Fibroblast of lung (primary cell): ENCODE results near the gene FBLN7. TPM values are rescaled to one million over a fixed set of nuclear protein-coding genes. Genes with fewer than 3 reads are reported as not detected.

Experiments
- DNase-seq, 2 donors: peaks; one replicate each; pipeline versions ENCODE4 v3.0.0 to v3.0.0-alpha.2; 2010; ENCODE audit warnings: low read depth in 2 of 2
- H2AFZ ChIP-seq: 2 replicates; pipeline ENCODE4 v1.5.1; 2012; ENCODE audit warnings: low read length, control low read depth, inconsistent platforms
- H3K27ac ChIP-seq: 2 replicates; pipeline ENCODE4 v1.5.1; 2011; ENCODE audit warnings: low read length, control low read depth; ENCODE audit not compliant: insufficient read depth
- H3K27me3 ChIP-seq: 2 replicates; pipeline ENCODE4 v1.5.1; 2011; ENCODE audit warnings: mild to moderate bottlenecking, low read length; ENCODE audit not compliant: control insufficient read depth, insufficient read depth
- H3K36me3 ChIP-seq: 2 replicates; pipeline ENCODE4 v1.5.1; 2011; ENCODE audit warnings: low read length; ENCODE audit not compliant: control insufficient read depth, insufficient read depth
- H3K4me1 ChIP-seq: 2 replicates; pipeline ENCODE4 v1.5.1; 2011; ENCODE audit warnings: low read length; ENCODE audit not compliant: control insufficient read depth, insufficient read depth; ENCODE audit errors: extremely low read depth
- H3K4me2 ChIP-seq: 2 replicates; pipeline ENCODE4 v1.5.1; 2011; ENCODE audit warnings: low read length, control low read depth; ENCODE audit not compliant: insufficient read depth; ENCODE audit errors: extremely low read depth
- H3K4me3 ChIP-seq, 4 experiments: fragments of 200-600 bp in 1 of 4; sonication (generic) in 1 of 4; replicated peaks in 1 of 4; 2 replicates each; pipeline ENCODE4 v1.5.1; 2011 to 2016; ENCODE audit warnings: low read length in 4 of 4, low read depth in 3 of 4, mild to moderate bottlenecking in 3 of 4, control low read depth in 2 of 4, inconsistent platforms in 1 of 4, mixed read lengths in 1 of 4; ENCODE audit not compliant: insufficient read depth in 1 of 4; ENCODE audit errors: control extremely low read depth in 1 of 4
- H3K79me2 ChIP-seq: 2 replicates; pipeline ENCODE4 v1.5.1; 2012; ENCODE audit warnings: mild to moderate bottlenecking, low read length, inconsistent platforms; ENCODE audit not compliant: control insufficient read depth, insufficient read depth
- H3K9ac ChIP-seq: 2 replicates; pipeline ENCODE4 v1.5.1; 2011; ENCODE audit warnings: mild to moderate bottlenecking, low read length, control low read depth; ENCODE audit not compliant: insufficient read depth
- H3K9me3 ChIP-seq: 2 replicates; pipeline ENCODE4 v1.5.1; 2012; ENCODE audit warnings: low read depth, low read length; ENCODE audit not compliant: control insufficient read depth, insufficient read depth
- H4K20me1 ChIP-seq: 2 replicates; pipeline ENCODE4 v1.5.1; 2011; ENCODE audit warnings: low read length; ENCODE audit not compliant: control insufficient read depth, insufficient read depth; ENCODE audit errors: extremely low read depth
- CTCF ChIP-seq, 2 donors: IDR thresholded peaks in 1 of 2; conservative IDR thresholded peaks in 1 of 2; 1 replicate in 1 of 2; 2 replicates in 1 of 2; pipeline ENCODE4 v1.5.1; 2011 to 2012; ENCODE audit warnings: low read length in 2 of 2, control low read depth in 1 of 2, inconsistent platforms in 1 of 2, low read depth in 1 of 2, mild to moderate bottlenecking in 1 of 2
- EZH2 ChIP-seq: IDR thresholded peaks from 2 replicates; pipeline ENCODE4 v1.5.1; 2012; ENCODE audit warnings: low read length, control low read depth, mild to moderate bottlenecking; ENCODE audit errors: missing control alignments
- polyA plus RNA-seq, 2 donors: library from polyadenylated mRNA; depleted of rRNA in 1 of 2; stranded (reverse) in 1 of 2; unstranded in 1 of 2; fragments of >200 nt; gene quantifications; 2 replicates each; pipeline ENCODE4 v1.2.1, GENCODE V29; 2011 to 2012; ENCODE audit warnings: missing spikeins in 1 of 2
- total RNA-seq: library from RNA; depleted of rRNA; stranded (reverse); fragments of >200 nt; gene quantifications from 2 replicates; pipeline ENCODE4 v1.2.1, GENCODE V29; 2014

Gene FBLN7
- total and polyA plus RNA-seq, 2 donors (not counting 1 experiment from before 2014, with no cell fraction given), result 0.99 to 4.6 TPM

- Histone ChIP-seq H2AFZ (no peak overlapping the region), H3K9ac (no peak overlapping the region), H3K27ac (no peak overlapping the region), H4K20me1 (no peaks in the 10 kb centered on the region), H3K4me3 (no peak overlapping the region), H3K27me3 (no peaks in the 10 kb centered on the region), H3K4me1 (no peaks in the 10 kb centered on the region), H3K79me2 (no peaks in the 10 kb centered on the region), H3K4me2 (no peak overlapping the region), H3K9me3 (no peaks in the 10 kb centered on the region), H3K36me3 (no peaks in the 10 kb centered on the region)
- no peak for TF ChIP-seq EZH2
- no peak for TF ChIP-seq CTCF (conservative IDR thresholded peaks at IDR 0.05 in 1 of 2, IDR thresholded peaks at IDR 0.05 in 1 of 2; ENCODE audit: low read depth in 1 of 2, low read length in 2 of 2)
- no peak for DNase-seq
Measured at GRCh38 chr2:112175333-112175732, 37.1 kb downstream of the FBLN7 start.

GRCh38 chr2:112175958-112176573 is 37.9 kb downstream of the FBLN7 start:
- no peaks in the 10 kb centered on the region for H3K27me3 ChIP-seq
- no peaks in the 10 kb centered on the region for H4K20me1 ChIP-seq
- H3K9me3 ChIP-seq, result no peaks in the 10 kb centered on the region
- no peak for DNase-seq
- no peaks in the 10 kb centered on the region for H3K79me2 ChIP-seq
- TF ChIP-seq EZH2 (no peak), CTCF (conservative IDR thresholded peaks at IDR 0.05 in 1 of 2, IDR thresholded peaks at IDR 0.05 in 1 of 2; ENCODE audit: low read depth in 1 of 2, low read length in 2 of 2) (no peak)
- H3K4me1 ChIP-seq, result no peaks in the 10 kb centered on the region
- no peaks in the 10 kb centered on the region for H3K36me3 ChIP-seq
- no peak overlapping the region for H3K4me2 ChIP-seq
- H3K4me3 ChIP-seq, result no peak overlapping the region
- H3K27ac ChIP-seq, result no peak overlapping the region
- H3K9ac ChIP-seq, result no peak overlapping the region
- H2AFZ ChIP-seq, result no peak overlapping the region

GRCh38 chr2:112181571-112182290 is 43.5 kb downstream of the FBLN7 start:
- no peaks in the 10 kb centered on the region for H4K20me1 ChIP-seq
- no peak for TF ChIP-seq CTCF (conservative IDR thresholded peaks at IDR 0.05 in 1 of 2, IDR thresholded peaks at IDR 0.05 in 1 of 2; ENCODE audit: low read depth in 1 of 2, low read length in 2 of 2)
- no peak for TF ChIP-seq EZH2

More at GRCh38 chr2:112181571-112182290, 43.5 kb downstream of the FBLN7 start:
- H3K9me3 ChIP-seq, result no peaks in the 10 kb centered on the region
- H3K4me3 ChIP-seq, result no peak overlapping the region
- H3K79me2 ChIP-seq, result no peaks in the 10 kb centered on the region
- no peak overlapping the region for H2AFZ ChIP-seq
- peaks cover 3% of the 10 kb centered on the region for H3K27me3 ChIP-seq
- no peak for DNase-seq
- H3K4me1 ChIP-seq, result no peaks in the 10 kb centered on the region
- H3K9ac ChIP-seq, result no peak overlapping the region
- H3K36me3 ChIP-seq, result no peaks in the 10 kb centered on the region
- no peak overlapping the region for H3K27ac ChIP-seq
- no peak overlapping the region for H3K4me2 ChIP-seq
